HG03159 (cell line): ENCODE data around the gene SPAG6.
A peak's percentile ranks its signal among the peaks of the same experiment; 100 is the strongest.

Experiments
- ATAC-seq: cut with Tn5 transposase; IDR thresholded peaks from one replicate; pipeline ENCODE4 v1.9.1; 2021; ENCODE audit warnings: mild to moderate bottlenecking, moderate library complexity; ENCODE audit not compliant: unreplicated experiment

SPAG6 gene

DNA sequence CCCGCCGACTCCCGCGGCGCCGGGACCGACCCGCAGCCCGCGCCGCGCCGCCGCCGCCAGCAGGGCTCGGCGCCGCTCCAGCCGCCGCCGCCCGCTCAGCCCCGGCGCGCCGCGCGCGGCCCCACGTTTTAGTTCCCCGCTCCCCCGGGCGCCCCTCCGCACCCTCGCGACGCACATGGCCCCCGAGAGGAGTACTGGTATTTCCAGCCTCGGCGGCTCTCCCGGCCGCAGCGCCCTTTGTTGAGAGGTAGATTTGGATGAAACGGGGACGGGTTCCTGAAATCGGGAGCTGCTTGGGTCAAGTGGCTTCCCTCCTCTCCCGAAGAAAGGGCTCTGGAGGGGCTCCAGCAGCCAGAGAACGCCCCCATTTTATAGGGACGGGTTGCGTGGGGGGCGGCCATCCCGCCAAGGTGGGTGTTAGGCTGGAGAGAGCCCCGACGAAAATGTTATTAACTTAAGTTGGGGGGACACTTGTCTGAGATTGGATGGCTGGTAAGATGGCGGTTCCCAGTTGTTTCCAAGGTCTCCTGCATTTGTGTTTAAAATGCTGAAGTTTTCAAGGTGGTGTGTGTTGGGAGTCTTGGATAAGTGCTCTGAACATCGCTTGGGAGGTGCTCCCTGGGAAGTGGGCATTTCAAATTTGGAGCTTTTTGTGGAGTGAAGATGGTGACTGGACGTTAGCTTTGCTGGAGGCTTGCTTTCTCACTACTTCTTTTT, 23.2 kb upstream of the SPAG6 start:
- ATAC-seq: no peak

- ATAC-seq: no peak
Observed at GRCh38 chr10:22322641-22323160, 22.6 kb upstream of the SPAG6 start.

DNA sequence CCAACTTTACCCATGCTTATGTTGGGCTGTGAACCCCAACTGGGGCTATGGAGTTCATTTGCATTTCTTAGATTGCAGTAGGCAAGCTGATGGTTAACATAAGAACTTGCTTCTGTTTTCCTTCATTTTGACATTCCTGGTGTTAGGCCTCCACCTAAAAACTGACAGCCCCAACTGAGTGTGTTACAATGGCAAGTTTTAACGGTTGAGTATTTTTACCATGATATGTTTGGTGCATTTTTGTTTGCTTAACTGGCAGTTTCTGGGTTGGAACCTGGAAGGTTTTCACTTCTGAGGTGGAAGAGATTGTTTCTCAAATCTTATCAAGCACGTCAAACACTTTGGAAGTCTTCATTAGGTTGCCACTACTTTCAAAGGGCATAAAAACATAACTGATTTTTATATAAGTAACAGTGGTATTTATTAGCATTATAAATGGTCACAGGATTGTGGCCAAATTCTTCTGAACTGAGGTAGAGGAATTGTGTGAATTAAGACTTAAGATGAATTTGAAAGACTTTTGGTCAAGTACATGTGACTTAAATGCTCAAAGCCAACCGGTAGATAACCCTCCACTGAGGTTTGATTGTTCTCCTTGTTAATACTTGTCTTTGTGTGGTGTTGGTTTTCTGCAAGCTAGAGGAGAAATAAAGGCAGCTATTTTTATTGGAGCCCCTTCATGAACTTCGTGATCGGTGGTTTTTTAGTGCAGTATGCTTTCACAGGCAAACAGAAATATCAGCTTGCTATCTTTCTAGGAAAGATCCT, 21.6 kb upstream of the SPAG6 start:
- no peak for ATAC-seq

DNA sequence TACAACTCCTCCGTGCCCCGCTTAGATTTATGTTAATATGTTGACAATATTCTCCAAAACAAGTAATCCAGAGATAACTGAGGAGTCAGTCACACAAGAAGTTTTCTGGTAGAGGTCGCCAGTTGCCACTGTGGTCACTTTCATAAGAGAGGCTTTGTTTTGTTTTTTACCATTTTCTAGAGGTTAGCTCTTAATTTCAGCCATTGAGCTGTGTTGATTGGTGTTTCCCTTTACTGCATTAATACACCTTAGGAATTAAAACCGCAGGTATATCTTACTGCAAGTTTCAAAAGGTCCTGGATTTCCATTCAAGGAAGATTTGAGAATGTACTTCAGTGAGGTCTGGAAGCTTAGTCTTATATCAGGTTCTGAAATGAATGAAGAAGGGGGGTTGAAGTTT, 20.9 kb upstream of the SPAG6 start:
- no peak for ATAC-seq

DNA sequence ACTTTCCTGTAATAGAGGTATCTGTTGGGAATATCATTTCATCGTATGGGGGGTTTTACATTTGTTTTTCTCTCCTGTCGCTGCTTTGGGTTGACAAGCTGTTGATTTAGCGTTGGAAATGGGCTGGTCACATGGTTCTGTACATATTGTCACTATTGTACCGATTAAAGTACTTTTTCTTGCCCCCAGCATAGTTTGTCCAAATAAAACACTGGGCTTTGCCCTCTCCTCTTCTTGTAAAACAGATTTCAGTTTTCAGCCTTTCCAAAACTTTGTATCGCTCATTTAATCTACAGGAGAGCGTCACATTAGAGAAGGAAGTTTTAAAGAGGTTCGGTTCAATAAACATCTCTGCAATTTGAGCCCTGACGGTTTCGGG, 20.4 kb upstream of the SPAG6 start:
- ATAC-seq: no peak

DNA sequence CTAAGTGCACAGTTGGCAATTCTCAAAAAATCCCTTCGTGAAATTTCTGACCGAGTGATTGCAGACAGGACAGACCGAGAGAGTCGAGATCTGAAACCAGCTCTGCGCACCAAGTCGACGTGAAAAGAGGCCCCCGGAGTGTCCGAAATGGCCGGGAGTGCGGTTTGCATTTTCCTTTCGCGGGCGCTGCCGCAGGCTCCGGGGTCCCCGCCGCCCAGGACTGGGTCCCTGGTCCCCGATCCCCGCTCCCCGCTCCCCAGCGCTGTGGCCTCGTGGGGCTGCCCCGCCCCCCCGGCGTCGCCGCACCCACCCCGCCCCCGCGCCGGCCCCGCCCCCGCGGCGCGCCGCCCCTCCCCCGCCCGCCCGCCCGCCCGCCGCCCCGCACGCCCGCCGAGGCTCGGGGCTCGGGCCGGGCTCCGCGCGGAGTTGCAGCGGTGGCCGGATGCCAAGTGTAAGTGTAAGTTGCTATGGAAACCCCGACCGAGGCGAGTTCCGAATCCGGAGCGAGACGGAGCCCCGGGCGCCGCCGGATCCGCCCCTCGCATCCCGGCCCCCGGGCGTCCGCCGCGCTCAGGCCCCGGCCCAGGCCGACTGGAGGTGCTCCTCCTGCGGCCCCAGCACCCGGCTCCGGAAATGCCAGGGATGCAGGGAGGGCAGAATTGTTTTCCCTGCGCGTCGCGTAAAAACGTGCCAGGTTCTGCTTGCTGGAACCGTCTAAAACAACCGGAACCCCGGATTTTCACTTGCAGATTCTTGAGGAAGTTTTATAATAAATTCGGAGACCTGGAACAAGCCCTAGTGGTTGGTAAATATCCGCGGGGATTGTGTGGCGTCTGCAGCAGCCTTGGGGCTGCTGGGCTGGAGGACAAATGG, 19.8 kb upstream of the SPAG6 start:
- peak; percentile 49 for ATAC-seq

DNA sequence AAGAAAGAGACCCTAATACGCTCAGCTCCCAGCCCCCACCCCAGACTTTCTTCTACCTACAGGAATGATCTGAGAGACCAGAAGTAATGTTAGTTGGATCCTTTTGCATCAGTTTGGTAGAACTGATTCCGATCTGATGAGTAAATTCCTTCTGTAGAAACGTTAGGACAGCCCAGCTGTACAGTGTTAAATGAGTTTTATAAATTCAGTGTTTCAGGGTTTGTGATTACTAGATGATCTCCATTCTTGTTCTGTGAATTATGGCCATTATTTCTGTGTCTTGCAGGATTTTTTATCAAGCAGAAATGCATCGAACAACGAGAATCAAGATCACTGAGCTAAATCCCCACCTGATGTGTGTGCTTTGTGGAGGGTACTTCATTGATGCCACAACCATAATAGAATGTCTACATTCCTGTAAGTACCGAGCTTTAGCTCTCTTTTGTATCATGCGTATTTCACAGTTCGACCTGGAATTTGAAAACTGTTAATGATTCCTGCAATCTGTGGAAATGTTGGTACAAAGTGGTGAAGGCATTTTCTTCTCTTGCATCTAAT, 19.1 kb upstream of the SPAG6 start:
- ATAC-seq: no peak

- ATAC-seq: no peak
Observed at GRCh38 chr10:22329150-22329549, 16.1 kb upstream of the SPAG6 start.

DNA sequence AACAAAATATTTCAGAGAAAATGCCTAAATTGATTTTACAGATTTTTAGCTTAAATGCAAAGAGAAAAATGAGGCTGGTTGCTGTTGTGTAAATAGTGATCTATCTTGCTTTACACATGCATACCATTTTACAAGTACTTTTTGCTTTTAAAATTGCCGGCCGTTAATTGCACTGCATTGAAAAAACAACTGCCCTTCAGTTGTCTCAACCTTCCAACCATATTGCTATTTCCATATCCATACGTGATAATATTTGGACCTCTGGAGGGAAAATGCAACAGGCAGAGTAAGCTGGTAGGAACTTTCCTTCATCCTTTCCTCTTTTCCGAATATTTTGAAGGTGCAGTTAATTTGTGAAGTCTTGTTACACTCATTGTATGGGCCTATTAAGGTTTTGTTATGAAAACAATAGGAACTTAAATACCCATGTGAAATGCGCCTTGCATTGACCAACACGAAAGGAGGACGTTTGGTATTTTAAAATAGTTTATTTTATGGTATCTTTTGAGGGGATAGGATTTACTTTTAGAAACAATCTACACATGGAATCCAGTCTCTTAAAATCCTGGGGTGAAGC, 13.1 kb upstream of the SPAG6 start:
- ATAC-seq: no peak

- no peak for ATAC-seq
Observed at GRCh38 chr10:22333167-22333974, 11.9 kb upstream of the SPAG6 start.

- ATAC-seq: no peak
Observed at GRCh38 chr10:22333975-22334282, 11.4 kb upstream of the SPAG6 start.

GRCh38 chr10:22334414-22335172, 10.7 kb upstream of the SPAG6 start:
- no peak for ATAC-seq

DNA sequence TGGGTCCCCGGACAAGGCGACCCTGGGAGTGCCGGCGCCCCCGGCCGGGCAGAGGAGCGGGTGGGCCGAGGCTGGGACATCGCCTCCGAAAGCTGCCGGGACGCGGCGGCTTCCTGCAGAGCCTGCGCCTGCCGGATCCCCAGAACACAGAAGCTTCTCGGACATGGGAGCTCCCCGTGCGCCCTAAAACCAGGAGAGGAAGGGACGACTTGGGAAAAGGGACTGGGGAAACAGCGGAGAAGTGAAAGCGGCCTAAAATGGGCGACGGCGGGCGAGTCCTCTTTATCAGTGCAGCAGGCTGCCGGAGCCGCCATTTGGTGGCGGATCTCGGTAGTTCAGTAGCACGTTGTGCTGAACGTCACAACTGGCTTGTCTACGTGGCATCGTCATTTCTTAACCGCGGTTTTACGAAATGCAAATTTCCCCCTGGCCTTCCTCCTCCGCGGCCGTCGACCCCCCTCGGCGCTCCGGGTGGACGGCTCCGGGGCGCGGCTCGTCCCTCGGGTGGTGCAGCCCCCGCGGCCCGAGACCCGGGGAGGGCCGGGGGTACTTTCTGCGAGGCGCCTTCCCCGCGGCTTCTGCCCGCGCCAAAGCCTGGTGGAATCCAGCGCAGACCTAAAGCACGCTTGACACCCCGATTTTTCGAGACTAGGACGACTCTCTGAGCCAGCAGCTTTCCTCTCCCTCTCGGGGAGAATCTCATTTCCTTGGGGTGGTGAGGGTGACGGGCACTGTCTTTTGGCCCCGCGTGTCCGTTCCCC, 9.9 kb upstream of the SPAG6 start:
- ATAC-seq: peak; percentile 62

DNA sequence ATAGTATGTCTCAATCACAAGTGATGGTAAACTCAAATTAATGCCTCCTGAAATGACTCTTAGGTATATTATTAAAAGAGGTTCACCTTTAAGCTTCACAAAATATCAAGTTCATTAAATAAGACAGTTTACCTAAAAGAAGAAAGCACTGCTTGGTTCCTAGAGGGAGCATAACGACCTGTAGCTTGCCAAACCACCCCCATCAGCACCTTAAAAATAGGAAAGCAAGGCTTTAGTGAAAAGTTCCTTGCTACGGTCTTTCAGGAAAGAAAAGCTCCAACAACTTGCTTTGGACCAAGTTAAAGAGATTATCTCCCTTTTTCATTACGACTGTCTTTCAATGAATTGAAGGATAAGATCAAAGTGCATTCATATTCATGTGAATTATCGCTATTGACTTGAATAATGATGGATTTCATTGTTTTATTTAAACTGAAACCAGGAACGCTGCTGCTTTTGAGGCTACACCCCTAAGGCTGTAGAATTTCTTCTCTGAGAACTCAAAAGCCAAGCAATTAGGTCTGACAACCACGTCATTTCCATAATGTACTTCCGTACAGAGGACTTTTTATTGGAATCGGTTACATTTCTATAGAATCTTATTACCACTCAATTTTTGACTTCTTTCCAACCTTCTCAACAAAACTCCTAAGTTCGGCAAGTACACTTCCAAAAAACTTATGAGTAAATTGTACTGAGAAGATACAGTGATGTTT, 7.0 kb upstream of the SPAG6 start:
- ATAC-seq: no peak

- ATAC-seq: no peak
Observed at GRCh38 chr10:22338931-22339330, 6.4 kb upstream of the SPAG6 start.

DNA sequence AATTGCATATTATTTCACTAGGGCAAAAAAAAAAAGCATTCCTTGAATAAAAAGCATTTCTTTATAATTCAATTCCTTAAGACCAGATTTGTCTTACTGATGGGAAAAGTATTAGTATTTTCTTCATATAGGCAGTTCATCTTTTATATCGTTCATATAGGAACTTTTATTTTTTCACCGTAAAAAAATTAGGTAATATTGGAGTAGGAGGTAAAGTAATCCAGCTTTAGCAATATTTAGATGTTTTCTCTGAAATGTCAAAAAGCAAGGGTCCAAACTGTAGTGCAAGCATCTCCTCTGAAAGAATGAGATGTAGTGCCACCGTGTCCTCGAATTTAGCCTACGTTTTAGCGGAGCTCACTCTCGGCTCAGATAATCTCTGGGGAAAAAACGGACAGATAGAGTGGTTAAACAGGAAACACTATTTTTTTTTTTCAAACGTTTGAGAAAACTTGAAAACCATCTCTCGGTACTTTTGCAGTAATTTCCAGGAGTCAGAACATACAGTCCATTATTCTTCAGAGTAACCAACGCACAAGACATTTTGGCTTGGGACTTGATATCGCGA, 5.5 kb upstream of the SPAG6 start:
- ATAC-seq: no peak

GRCh38 chr10:22340329-22341189, 4.7 kb upstream of the SPAG6 start:
- peak; percentile 38 for ATAC-seq
